ENCODE results near the gene TFF1.

The TFF1 gene

DNA sequence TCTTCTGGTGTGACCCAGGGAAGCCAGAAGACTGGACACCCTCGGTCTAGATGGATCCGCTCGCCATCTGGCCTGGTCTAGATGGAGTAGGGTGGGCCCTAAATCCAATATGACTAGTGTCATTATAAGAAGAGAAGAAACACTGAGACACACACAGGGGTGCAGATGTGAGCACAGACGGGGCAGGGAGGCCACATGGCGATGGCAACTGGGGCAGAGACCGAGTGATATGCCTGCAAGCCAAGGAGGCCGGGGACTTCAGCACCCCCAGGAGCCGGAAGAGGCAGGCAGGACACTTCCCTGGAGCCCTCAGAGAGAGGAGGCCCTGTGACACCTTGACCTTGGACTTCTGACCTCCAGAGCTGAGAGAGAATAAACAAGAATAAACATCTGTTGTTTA is 45.5 kb downstream of the TFF1 start:
- DNase-seq (ENCODE audit: low read depth) = no peak
- TF ChIP-seq, protein P1, sequence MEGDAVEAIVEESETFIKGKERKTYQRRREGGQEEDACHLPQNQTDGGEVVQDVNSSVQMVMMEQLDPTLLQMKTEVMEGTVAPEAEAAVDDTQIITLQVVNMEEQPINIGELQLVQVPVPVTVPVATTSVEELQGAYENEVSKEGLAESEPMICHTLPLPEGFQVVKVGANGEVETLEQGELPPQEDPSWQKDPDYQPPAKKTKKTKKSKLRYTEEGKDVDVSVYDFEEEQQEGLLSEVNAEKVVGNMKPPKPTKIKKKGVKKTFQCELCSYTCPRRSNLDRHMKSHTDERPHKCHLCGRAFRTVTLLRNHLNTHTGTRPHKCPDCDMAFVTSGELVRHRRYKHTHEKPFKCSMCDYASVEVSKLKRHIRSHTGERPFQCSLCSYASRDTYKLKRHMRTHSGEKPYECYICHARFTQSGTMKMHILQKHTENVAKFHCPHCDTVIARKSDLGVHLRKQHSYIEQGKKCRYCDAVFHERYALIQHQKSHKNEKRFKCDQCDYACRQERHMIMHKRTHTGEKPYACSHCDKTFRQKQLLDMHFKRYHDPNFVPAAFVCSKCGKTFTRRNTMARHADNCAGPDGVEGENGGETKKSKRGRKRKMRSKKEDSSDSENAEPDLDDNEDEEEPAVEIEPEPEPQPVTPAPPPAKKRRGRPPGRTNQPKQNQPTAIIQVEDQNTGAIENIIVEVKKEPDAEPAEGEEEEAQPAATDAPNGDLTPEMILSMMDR (IDR thresholded peaks at IDR 0.05; ENCODE audit: low read depth, low read length, missing control alignments) = no peak
- no peak overlapping the region for H3K4me3 ChIP-seq (ENCODE audit: low read depth, low read length)

DNA sequence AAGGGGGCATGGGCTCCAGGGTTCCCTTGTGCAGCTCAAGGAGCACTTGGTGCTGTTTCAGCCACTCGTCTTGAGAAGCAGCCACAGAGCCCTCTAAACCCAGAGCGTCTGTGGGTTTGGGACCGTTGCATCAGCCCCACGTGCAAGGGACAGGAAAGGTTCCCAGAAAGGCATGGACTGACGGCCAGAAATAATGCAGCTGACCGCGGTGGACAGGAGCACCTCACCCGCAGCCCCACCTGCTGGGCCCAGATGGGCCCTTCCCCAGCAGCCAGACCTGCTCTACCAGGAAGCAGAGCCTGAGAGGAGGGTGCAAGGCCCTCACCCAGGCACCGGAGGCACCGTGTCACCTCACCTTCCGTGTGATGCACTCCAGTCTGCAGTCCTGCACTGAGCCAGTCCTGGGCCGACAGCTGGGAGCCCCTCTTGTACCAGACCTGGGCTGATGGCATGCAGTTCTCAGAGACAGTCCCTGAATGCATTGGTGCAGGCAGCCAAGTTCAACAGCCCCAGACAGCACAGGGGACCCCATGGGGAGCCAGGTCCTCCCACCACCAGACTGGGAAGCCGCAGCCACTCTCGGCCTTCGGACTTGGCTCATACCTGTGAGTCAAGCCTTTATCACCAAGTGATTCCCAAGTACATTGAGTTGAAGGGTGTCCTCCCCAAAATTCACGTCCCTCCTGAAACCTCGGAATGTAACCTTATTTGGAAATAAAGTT is 46.3 kb downstream of the TFF1 start:
- no peak overlapping the region for H3K4me3 ChIP-seq (ENCODE audit: low read depth, low read length)
- DNase-seq (ENCODE audit: low read depth) = no peak
- TF ChIP-seq, protein P1 (IDR thresholded peaks at IDR 0.05; ENCODE audit: low read depth, low read length, missing control alignments) = no peak

DNA sequence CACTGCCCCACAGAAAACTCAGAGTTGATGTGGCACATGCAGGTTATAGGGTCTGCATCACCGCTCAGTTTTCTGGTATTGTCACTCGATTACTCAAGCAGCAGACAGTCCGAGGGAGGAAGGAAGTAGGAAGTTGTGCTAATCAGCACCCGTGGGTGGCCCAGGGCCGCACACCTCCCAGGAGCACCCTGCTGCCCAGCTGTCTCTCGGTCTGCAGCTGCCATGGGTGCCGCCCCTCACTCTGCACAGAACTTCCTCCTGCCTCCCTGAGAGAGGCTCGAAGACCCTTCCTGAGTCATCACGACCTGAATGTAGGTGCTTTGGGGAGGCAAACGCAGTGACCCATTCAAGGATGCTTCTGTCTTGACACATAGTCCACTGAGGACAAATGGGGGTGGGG is 47.0 kb downstream of the TFF1 start:
- DNase-seq (ENCODE audit: low read depth) = no peak
- no peak overlapping the region for H3K4me3 ChIP-seq (ENCODE audit: low read depth, low read length)
- TF ChIP-seq, protein P1 (IDR thresholded peaks at IDR 0.05; ENCODE audit: low read depth, low read length, missing control alignments) = no peak

DNA sequence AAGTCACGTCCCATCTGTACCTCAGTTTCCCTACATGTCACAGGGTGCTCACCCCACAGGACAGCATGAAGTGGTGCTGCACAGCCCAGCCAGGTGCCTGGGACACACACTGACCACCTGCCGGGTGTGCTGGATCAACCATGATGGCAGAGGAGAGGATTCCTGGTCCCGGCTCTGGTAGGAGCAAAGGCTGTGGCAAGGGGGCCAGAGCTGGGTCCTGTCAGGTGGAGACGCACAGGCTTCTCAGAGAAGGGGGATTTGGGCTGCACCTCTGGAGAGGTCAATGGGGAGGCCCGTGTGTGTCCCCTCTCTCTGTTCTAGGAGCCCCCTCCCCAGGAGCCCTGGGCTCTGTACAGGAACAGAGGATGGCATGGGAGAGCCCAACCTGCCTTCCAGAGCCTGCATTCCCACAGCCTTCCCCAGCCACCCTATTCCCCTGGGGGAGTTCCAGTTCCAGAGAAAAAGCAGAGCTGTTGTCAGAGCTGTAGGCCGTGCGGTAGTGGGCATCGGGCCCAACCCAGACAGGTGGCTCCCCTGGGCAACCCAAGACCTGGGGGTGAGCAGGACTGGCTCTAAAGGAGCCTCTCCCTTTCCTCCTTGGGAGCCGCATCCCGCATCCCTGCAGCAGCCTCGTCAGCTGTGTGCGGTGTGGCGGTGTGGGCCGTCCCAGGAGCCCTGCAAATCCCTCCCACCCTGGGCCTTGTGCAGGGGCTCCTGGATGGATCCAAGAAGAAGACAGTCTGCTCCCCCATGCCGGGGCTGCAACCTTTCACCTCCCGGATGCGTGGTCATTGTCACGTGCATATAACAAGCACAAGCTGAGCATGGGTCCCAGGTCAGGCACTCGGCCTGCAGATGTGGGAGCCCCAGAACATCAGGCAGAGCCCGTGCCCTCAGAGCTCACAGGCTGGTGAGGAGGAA is 48.2 kb downstream of the TFF1 start:
- DNase-seq (ENCODE audit: low read depth) = no peak
- TF ChIP-seq, protein P1 (IDR thresholded peaks at IDR 0.05; ENCODE audit: low read depth, low read length, missing control alignments) = no peak
- no peak overlapping the region for H3K4me3 ChIP-seq (ENCODE audit: low read depth, low read length)

DNA sequence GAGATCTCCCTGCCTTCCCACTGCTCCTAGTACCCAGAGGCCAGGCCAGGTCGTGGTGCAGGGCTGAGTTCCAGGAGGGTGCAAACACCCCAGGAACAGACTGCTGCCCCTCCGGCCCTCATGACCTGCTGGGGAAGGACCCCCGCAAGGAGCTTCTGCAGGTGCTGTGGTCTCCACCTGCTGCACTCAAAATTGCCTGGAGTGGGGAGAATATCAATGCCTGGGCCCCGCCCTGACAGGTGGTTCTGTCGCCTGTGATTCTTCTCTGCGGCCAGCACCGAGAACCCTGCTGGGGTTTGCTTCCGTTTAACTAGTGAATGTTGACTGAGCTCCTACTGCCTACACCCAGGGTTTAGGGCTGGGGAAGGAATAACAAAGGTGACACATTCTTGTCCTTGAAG is 49.0 kb downstream of the TFF1 start:
- DNase-seq (ENCODE audit: low read depth) = no peak
- no peak overlapping the region for H3K4me3 ChIP-seq (ENCODE audit: low read depth, low read length)

DNA sequence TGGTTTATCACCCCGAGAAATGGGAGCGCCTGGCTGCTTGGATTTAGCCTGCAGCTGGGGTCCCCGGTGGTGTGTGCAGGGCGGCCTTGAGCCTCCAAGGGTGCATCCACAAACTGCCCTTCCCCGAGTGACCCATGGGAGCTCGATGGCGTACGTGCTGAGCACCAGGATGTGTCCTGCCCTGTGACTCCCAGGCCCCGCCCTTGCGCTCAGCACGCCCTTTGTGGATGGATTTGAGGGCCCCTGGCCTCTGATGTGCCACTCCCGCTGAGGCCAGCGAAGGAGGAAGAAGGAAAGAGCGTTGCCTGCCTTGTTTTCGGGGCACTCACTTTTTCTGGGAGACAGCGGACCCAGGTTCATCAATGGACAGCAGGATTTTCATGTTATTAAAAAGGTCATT is 49.4 kb downstream of the TFF1 start:
- TF ChIP-seq, protein P1 (IDR thresholded peaks at IDR 0.05; ENCODE audit: low read depth, low read length, missing control alignments) = no peak
- DNase-seq (ENCODE audit: low read depth) = no peak
- no peak overlapping the region for H3K4me3 ChIP-seq (ENCODE audit: low read depth, low read length)

More for the DNA sequence above, 49.0 kb downstream of the TFF1 start:
- TF ChIP-seq, protein P1 (IDR thresholded peaks at IDR 0.05; ENCODE audit: low read depth, low read length, missing control alignments) = no peak

Measured in GM12864 (cell line).